ENCODE results near the gene PCDHA4.
"Not testable (repeated sequence)": the region's sequence is repeated elsewhere in the genome, so short reads cannot be mapped to it uniquely, and the experiment has no call there.

Gene PCDHA4

DNA sequence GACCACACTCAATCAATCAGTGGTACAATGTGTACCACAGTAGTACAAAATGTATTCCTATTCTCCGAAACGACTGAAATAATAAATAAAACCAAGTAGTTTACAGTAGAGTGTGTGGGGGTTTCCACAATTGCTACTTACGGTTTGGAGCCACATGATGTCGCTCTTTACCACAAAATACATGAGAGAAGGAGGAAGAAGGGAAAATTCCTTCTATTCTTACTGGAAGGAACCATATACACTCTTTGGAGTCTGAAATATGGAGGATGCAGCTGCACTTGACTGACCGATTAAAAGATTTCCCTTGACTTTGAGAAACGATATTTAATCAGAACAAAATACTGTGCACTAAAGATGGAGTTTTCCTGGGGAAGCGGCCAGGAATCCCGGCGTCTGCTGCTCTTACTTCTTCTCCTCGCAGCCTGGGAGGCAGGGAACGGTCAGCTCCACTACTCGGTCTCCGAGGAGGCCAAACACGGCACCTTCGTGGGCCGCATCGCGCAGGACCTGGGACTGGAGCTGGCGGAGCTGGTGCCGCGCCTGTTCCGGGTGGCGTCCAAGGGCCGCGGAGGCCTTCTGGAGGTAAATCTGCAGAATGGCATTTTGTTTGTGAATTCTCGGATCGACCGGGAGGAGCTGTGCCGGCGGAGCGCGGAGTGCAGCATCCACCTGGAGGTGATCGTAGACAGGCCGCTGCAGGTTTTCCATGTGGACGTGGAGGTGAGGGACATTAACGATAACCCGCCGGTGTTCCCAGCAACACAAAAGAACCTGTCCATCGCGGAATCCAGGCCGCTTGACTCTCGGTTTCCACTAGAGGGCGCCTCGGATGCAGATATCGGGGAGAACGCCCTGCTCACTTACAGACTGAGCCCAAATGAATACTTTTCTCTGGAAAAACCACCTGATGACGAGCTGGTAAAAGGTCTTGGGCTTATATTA, at the start of gene PCDHA4:
TSS of gene PCDHA4 (plus strand) at position 235 of the 942 bp plus-strand sequence.
- no peak for DNase-seq (ENCODE audit: low read depth, low spot score)

- DNase-seq (ENCODE audit: low read depth, low spot score): no peak
Measured at GRCh38 chr5:140764177-140764973, 42.5 kb upstream of the PCDHA4 start.

DNA sequence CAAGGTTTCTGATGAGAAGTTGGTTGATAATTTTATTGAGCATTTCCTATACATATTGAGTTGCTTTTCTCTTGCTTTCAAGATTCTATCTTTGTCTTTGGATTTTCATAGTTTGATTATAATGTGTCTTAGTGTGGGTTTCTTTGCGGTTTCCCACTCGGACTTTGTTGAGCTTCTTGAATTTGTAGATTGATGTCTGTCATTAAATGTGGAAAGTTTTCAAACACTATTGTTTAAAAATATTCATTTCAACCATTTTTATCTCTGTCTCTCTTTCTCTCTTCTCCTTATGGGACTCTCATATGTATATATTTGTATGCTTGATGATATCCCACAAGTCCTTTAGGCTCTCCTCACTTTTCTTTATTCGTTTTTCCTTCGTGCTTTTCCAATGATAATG, 39.4 kb upstream of the PCDHA4 start:
- no peak for DNase-seq (ENCODE audit: low read depth, low spot score)

GRCh38 chr5:140780512-140780911, 26.4 kb upstream of the PCDHA4 start:
- no peak for DNase-seq (ENCODE audit: low read depth, low spot score)

DNA sequence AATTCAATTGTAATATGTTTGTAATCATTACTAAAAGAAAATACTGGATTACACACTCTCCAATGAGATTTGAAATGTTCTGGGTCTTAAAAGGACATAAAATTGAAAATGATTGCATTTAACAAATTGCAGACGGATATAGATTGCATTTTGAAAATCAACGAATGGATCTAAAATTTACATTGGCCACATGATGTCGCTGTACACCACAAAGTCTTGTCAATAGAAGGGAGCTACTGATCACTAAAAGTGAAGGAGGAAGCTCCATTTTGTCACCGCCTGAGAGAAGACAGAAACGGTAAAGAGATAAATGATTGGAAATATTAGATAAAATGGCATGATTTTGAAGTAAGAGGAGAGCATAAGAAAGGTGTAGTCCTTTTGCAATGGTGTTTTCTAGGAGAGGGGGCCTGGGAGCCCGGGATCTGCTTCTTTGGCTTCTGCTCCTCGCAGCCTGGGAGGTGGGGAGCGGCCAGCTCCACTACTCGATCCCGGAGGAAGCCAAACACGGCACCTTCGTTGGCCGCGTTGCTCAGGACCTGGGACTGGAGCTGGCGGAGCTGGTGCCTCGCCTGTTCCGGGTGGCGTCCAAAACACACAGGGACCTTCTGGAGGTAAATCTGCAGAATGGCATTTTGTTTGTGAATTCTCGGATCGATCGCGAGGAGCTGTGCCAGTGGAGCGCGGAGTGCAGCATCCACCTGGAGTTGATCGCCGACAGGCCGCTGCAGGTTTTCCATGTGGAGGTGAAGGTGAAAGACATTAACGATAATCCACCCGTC, 20.8 kb upstream of the PCDHA4 start, which contains the start of gene PCDHA1:
TSS of gene PCDHA1 (plus strand) at position 236 of the 782 bp plus-strand sequence.
- no peak for DNase-seq (ENCODE audit: low read depth, low spot score)

- DNase-seq (ENCODE audit: low read depth, low spot score): not testable (repeated sequence)
Measured at GRCh38 chr5:140787422-140787821, 19.4 kb upstream of the PCDHA4 start.

- DNase-seq (ENCODE audit: low read depth, low spot score): not testable (repeated sequence)
Measured at GRCh38 chr5:140787849-140788504, 18.9 kb upstream of the PCDHA4 start.

GRCh38 chr5:140791089-140791488, 15.8 kb upstream of the PCDHA4 start:
- no peak for DNase-seq (ENCODE audit: low read depth, low spot score)

- DNase-seq (ENCODE audit: low read depth, low spot score): no peak
Measured at GRCh38 chr5:140794595-140795258, 12.1 kb upstream of the PCDHA4 start, which contains the start of gene PCDHA2. Gene PCDHA2, plus strand, starts transcription at chr5:140794852.

DNA sequence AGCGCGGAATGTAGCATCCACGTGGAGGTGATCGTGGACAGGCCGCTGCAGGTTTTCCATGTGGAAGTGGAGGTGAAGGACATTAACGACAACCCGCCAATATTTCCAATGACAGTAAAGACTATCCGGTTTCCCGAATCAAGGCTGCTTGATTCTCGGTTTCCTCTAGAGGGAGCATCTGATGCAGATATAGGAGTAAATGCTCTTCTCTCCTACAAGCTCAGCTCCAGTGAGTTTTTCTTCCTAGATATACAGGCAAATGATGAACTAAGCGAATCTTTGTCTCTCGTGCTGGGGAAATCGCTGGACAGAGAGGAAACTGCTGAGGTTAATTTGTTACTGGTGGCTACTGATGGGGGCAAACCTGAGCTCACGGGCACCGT, 11.6 kb upstream of the PCDHA4 start:
- no peak for DNase-seq (ENCODE audit: low read depth, low spot score)

DNA sequence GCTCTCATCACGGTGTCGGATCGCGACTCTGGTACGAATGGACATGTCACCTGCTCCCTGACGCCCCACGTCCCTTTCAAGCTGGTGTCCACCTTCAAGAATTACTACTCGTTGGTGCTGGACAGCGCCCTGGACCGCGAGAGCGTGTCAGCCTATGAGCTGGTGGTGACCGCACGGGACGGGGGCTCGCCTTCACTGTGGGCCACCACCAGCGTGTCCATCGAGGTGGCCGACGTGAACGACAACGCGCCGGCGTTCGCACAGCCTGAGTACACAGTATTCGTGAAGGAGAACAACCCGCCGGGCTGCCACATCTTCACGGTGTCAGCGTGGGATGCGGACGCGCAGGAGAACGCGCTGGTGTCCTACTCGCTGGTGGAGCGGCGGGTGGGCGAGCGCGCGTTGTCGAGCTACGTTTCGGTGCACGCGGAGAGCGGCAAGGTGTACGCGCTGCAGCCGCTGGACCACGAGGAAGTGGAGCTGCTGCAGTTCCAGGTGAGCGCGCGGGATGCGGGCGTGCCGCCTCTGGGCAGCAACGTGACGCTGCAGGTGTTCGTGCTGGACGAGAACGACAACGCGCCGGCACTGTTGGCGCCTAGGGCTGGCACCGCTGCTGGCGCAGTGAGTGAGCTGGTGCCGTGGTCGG, 10.7 kb upstream of the PCDHA4 start:
- DNase-seq (ENCODE audit: low read depth, low spot score): not testable (repeated sequence)

DNA sequence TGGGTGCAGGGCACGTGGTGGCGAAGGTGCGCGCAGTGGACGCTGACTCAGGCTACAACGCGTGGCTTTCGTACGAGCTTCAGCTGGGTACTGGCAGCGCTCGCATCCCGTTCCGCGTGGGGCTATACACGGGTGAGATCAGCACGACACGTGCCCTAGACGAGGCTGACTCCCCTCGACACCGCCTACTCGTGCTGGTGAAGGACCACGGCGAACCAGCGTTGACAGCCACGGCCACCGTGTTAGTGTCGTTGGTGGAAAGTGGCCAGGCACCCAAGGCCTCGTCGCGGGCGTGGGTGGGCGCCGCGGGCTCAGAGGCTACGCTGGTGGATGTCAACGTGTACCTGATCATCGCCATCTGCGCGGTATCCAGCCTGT, 10.2 kb upstream of the PCDHA4 start:
- no peak for DNase-seq (ENCODE audit: low read depth, low spot score)

DNA sequence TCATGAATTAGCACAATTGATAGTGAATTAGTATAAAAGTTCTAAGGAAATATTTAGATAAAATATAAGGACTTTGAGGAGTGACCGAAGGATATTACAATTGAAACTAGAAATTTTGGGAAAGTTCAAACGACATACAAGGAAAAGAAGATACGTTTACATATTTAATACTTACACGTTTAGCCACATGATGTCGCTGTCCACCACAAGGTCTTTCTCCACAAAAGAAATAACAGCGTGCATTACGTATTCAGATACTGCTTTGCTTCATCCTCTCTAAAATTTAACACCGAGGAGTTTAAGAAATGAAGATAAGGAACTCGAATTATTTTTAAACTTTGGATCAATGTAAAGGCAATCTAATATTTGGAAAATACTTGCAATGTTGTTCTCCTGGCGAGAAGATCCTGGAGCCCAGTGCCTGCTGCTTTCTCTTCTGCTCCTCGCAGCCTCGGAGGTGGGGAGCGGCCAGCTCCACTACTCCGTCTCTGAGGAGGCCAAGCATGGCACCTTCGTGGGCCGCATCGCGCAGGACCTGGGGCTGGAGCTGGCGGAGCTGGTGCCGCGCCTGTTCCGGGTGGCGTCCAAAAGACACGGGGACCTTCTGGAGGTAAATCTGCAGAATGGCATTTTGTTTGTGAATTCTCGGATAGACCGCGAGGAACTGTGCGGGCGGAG, 5.9 kb upstream of the PCDHA4 start, which contains the start of gene PCDHA3:
TSS of gene PCDHA3 (plus strand) at position 242 of the 678 bp plus-strand sequence.
- DNase-seq (ENCODE audit: low read depth, low spot score): no peak

- no peak for DNase-seq (ENCODE audit: low read depth, low spot score)
Measured at GRCh38 chr5:140801494-140801841, 5.4 kb upstream of the PCDHA4 start.

GRCh38 chr5:140802381-140802780, 4.5 kb upstream of the PCDHA4 start:
- not testable (repeated sequence) for DNase-seq (ENCODE audit: low read depth, low spot score)

GRCh38 chr5:140802781-140803271, 4.0 kb upstream of the PCDHA4 start:
- no peak for DNase-seq (ENCODE audit: low read depth, low spot score)

GRCh38 chr5:140808241-140808888, 1.5 kb downstream of the PCDHA4 start:
- DNase-seq (ENCODE audit: low read depth, low spot score): not testable (repeated sequence)

DNA sequence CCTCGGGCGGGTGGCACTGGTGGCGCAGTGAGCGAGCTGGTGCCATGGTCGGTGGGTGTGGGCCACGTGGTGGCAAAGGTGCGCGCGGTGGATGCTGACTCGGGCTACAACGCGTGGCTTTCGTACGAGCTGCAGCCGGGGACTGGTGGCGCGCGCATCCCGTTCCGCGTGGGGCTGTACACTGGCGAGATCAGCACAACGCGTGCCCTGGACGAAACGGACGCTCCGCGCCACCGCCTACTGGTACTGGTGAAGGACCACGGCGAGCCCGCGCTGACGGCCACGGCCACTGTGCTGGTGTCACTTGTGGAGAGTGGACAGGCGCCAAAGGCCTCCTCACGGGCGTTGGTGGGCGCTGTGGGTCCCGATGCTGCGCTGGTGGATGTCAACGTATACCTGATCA, 2.0 kb downstream of the PCDHA4 start:
- no peak for DNase-seq (ENCODE audit: low read depth, low spot score)

Data from iPS DF 19.7 (cell line).